DLD1 (cell line): ENCODE data around the gene LMAN1.

Source experiments
- in situ Hi-C: cut with HindIII; loops from 2 replicates; pipeline ENCODE4 v1.10.0; 2017; ENCODE audit warnings: low sequenced_read_pairs

Gene LMAN1

DNA sequence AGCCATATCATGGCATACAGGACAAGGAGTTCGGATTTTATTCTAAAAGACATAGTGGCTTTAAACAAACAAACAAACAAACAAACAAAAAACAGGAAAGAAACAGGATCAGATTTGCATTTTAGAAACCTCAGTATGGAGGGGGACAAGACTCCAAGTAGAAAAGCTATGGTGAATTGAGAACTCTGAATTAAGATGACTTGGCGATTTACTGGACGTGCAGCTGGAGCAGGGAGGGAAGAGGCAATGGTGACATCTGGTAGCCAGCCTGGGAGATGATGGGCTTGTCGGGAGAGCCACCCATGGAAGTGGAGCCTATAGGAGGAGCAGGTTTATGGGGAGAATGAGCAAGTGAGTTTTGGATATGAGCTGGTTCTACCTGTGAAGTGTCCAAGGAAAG lies 53.8 kb downstream of the LMAN1 start:
- in situ Hi-C loops, result no loop called here

DNA sequence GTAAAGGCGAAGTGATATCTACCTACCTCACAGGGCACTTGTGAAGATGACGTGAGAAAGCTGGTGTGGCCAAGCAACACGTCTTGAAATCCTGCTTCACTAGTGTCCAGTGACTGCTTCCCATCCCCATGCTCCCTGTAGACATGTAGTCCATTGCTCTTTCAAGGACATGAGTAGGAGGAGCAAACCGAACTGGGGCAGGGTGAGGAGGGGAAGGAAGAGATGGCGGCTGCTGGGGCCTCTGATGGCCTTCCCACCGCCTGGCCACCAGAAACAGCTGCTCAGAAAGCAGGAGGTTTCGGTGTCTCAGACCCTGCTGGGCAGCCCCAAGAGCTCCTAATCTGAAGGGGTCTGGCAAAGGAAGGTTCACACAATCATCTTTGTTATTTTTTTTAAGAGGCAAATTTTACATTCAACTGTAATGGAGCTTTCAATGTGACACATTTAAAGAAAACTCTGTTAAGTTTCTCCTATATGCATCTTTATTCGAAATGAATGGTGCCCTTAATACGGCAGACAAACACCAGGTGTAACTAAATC lies 55.3 kb downstream of the LMAN1 start:
- in situ Hi-C loops, result no loop called here

DNA sequence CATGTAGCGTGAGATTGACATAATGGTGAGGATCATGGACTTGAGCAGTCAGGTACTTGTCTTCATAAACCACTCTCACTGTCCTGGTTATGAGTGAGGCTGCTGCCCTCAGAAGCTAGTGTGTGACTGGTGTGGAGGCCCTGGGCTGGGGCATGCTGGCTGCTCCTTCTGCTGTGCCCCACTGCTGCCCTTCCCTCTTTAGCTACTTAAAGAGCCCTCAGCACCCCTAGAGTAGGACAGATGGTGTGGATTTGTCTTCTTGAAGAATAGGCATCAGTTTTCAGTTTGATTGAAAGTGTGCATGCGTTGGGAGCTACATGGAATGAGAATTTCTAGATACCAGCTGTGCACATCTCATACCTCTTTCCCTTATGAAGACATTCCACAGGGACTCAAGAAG lies 56.1 kb downstream of the LMAN1 start:
- in situ Hi-C loops, result no loop called here

DNA sequence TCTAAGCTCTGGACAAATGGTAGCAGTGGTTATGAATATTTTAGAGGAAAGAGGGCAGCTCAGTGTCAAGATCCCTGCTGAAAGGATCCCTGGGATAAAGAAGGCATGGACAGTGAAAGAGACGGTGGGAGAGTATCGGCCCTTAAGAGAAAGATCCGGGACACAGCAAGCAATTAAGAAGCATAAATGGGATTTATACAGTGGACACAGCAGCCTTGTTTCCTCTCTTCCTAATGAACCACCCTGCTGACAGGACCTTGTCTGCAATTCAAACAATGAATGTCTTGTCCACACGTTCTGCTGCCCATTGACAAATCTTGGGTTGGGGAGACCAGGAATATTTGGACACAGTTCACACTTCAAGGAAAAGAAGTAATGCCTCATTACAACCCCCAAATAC lies 57.1 kb downstream of the LMAN1 start:
- in situ Hi-C loops, result no loop called here

DNA sequence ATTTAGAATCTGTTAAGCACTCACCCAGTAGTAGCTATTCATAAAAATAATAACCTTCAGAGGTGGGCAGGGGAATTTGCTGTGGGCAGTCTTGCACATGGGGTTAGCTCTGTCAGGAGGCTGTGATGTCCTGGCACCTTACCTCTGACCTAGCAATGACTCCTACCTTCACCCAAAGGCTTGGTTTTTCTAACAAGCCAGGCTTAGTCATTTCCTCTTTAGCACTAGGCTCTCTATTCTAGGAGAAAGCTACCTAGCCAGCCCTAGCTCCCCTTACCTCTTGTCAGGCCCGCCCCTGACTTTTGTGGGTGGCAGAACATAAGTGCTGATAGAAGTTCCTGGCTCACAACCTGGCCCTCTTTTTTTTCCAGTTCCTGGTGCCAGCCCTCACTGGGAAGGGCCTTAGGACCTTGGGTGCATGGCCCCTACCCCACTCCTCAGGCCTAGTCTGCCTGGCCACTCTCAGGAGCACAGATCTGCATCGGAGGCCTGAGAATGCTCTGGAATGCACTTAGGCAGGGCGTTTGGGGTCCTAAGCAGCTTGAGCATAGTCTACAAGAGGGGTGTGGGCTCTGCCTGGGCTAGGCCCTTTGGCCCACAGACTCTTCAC lies 58.3 kb downstream of the LMAN1 start:
- in situ Hi-C loops, result no loop called here

DNA sequence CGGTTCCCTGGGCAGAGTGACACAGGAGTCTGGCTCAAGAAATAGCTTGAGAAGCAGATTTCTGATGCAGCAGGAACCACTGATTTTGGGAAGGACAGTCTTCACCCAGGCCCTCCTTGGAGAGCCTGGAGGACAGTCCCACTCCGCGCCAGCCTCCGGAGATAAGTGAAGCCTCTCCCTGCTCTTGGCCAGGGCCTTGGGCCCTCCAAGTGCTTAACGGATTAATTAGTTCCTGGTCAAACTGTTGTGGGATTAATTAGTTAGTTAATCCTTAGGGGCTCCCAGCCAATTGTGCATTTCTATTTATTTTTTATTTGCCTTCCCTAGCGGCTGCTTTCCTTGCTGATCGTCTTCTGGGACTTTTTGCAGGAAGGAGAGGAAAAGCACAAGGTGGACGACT lies 60.2 kb downstream of the LMAN1 start:
- in situ Hi-C loops, result no loop called here

DNA sequence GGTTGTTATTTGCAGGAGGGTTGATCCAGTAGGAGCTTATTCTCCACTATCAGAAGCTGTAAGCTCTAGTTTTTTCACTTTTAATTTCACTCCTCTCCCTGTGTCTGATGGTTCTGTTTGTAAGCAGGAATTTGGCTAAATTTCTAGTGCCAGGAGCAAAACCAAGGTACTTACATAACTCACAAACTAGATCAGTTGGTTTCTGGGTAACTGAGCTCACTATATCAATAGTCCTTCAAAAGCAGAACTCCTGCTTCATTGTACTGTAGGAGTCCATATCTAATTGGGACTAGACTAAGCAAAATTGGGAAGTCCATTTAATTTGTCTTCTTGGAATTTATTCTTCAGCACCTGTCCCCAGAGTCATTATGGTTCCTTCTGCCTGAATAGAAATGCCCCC lies 65.7 kb downstream of the LMAN1 start:
- in situ Hi-C loops, result no loop called here

DNA sequence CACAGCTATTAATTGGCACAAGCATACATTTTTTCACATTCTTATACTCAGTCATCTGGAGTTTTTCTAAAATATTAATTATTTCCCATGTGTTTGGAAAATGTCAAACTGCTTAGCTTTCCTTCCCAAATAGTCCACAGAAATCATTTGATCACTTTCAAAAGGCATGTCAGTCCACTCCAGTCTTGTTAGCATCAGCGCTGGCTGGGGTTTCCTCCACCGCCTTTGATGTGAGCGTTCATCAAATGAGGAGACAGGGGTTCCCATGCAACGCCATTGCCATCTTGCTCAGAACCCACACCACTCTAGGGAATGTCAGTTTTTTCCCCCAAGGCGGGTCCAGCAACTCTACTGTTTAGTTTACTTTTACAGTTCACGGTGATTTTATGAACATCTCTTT lies 72.7 kb downstream of the LMAN1 start:
- in situ Hi-C loops, result no loop called here

DNA sequence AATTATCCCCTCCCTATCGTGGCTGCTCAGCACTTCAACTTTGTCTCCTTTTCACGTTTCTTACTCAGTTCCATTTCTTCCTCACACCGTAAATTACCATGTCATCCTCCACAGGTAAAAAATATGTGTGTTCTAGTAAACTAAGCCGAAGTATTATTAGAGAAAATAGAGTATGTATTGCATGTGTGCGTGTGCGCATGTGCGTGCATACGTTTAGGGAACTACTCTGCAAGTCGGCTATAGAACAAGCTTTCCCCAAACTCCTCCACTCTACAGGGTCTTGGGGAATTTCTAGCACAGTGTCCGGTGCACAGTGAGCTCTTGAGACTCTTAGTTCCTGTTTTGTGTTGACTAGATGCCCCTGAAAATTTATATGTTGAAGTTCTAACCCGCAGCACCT lies 76.7 kb downstream of the LMAN1 start:
- in situ Hi-C loops, result no loop called here

DNA sequence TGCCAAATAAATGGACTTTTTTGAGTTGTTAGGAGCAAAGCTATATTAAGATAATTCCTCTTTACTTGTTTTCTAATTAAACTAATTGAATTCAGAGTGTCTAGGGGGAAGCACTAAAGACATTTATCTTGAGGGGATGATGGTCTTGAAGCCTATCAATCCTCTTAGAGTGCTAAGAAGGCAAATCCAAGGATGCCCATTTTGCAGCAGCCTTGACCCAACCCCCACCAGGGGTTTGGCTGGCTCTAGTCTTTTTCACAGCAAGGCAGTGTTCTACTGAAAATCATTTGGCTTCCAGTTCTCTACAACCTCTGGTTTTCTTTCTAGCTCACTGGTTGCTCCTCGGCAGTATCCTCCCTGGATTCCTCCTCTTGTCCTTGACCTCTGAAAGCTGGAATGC lies 79.3 kb downstream of the LMAN1 start:
- in situ Hi-C loops, result no loop called here

DNA sequence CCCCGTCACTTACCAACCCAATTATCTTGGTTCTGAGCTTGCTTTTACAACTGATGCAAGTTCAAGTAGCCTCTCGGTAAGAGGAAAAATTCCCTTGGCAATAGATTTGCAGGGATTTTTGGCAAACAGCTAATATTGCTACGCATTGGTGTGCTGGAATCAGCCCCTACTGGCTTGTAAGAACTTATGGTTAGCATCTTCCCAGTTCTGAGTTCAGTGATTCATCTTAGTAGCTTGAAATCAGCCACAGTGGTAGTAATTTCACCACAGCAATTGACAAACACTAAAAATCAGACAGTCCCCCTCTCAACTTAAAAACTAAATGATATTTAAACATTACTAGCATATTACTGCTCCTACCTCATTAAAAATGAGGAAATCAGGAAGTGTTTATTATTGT lies 79.9 kb downstream of the LMAN1 start:
- in situ Hi-C loops, result no loop called here

DNA sequence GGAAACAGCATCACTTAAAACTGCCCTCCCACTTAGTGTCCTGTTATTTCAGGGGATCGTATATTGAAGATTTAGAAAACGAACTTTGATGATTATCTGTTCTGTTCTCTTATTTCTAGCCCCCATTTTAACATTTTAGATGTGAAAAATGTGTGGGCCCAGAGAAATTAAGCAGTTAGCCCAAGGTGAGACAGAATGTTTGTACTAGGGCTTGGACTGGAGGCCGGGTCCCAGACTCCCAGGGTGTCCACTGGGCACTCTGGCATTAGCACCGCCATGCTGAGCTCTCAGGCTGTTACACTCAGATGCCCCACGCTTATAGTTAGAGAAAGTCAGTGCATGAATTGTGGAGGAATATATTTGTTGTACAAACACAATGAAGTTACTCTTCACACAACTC lies 80.3 kb downstream of the LMAN1 start:
- in situ Hi-C loops, result no loop called here
